ENCODE measurements around the gene ENTHD1.

ENTHD1 gene, protein sequence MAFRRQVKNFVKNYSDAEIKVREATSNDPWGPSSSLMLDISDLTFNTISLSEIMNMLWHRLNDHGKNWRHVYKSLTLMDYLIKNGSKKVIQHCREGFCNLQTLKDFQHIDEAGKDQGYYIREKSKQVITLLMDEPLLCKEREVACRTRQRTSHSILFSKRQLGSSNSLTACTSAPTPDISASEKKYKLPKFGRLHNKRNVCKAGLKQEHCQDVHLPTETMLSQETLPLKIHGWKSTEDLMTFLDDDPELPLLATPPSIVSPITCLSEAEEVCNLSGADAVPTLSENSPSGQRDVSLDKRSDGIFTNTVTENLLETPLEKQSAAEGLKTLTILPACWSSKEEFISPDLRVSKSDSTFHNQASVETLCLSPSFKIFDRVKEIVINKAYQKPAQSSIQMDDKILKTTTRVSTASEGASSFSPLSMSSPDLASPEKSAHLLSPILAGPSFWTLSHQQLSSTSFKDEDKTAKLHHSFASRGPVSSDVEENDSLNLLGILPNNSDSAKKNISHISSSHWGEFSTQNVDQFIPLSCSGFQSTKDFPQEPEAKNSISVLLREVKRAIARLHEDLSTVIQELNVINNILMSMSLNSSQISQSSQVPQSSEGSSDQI
- total RNA-seq, result 1.5 to 19.6 (median 7.1) reads per million in 18 experiments

- DNase-seq, result no peak
Observed at GRCh38 chr22:39893526-39893925, at the start of gene ENTHD1. Gene ENTHD1, minus strand, starts transcription at chr22:39893760. Its CDS starts 6,012 bp downstream, at chr22:39887748.

DNA sequence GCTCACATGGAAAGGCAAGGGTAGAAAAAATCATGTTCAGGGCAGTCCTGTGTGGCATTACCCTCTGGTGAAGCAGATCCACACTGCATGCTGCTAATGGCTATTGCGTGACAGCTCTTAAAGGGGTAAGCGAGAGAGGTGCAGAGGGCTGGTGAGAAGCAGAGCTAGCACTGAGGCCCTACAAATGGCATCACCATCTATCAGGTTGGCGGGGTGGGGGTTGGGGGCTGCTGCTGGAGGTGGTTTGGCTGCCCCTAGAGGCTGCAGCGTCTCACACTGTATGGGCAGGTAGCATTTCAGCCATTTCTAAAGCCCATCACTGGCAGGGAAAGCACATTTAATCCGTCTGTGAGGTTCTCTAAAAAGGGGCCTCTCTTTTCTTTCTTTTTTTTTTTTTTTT, 49.8 kb upstream of the ENTHD1 start:
- DNase-seq, result no peak

DNA sequence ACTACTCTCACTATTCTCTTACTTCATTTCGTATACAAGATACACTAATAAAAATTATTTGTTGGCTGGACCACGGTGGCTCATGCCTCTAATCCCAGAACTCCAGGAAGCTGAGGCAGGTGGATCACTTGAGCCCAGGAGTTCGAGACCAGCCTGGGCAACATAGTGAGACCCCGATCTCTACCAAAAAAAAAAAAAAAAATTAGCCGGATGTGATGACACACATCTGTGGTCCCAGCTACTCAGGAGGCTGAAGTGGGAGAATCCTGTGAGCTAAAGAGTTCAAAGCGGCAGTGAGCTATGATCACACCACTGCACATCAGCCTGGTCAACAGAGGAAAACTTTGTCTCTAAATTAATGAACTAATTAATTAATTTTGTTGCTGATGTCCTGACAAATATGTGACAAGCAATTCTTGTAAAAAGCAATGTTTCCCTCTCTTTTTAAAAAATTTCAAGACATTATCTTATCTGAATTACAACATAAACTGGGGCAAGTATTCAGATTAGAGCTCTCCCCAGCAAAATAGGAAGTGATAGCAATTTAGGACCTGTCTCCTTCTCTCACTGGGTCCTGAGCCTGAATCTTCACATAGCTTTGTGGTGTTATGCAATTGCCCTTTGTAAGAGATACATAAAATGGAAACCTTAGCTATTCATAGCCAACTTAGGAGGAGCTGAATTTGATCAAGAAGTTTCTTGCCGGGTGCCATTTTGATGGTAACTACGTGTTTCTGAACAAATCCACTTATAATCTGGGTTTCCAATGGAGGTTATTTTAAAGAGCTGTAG, 49.1 kb upstream of the ENTHD1 start:
- DNase-seq, result peak; percentile 16 to 29

- no peak for DNase-seq
Observed at GRCh38 chr22:39941601-39942000, 48.0 kb upstream of the ENTHD1 start.

GRCh38 chr22:39940757-39941305, 47.3 kb upstream of the ENTHD1 start:
- DNase-seq, result no peak

GRCh38 chr22:39939830-39940229, 46.3 kb upstream of the ENTHD1 start:
- no peak for DNase-seq

DNA sequence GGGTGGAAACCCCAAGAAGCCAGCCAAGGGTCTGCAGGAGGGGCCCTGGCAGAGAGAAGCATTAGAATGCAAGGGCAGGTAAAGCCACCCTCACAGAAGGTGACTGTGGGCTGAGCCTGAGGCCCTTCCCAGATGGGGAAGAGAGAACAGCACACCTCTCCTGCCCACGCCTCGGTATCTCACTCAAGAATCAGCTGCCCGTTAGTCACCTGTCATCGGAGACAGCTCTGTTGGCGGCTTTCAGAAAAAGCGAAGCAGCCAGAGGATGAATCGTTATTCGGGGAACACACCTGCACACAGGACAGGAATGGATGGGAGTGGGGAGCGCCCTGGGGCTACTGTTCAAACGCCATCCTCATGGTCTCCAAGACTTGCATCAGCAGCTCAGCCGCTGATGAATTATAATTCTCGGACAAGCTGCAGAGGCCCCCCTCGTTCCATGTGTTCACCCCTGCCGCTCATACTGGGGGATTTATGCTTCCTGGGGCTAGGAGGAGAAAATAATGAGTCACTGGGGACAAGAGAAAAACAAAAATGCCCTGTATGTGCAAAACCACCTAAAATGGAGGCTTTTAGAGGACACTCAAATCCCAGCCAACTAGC, 45.0 kb upstream of the ENTHD1 start:
- no peak for DNase-seq

GRCh38 chr22:39937906-39938305, 44.3 kb upstream of the ENTHD1 start:
- DNase-seq, result no peak

DNA sequence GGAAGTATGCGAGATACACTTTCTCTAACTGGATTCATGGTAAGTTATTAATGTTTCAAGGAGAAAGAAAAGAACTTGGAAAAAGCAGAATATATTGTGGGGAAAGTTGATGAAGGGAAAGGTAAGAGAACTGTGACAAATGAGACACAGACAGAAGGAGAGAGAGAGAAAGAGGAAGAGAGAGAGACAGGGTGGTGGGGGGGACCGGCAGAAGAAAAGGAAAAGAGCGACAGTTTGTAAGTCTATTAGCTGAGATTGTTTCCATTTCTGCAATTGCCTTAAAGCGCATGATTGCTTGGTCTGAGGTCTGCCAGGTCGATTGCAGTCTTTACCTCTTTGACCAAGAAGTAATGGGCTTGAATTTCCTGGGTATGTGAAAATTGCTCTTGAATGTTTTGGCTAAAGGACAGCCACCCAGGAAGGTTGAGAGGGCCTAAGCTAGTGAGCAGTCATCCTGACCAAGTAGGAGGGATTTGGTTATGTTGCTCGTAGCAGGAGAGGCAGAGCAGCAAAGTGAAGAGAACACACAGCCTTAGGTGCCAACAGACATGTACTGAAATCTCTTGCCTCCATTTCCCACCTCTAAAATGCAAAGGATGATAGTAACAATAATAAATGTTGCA, 43.1 kb upstream of the ENTHD1 start:
- no peak for DNase-seq

DNA sequence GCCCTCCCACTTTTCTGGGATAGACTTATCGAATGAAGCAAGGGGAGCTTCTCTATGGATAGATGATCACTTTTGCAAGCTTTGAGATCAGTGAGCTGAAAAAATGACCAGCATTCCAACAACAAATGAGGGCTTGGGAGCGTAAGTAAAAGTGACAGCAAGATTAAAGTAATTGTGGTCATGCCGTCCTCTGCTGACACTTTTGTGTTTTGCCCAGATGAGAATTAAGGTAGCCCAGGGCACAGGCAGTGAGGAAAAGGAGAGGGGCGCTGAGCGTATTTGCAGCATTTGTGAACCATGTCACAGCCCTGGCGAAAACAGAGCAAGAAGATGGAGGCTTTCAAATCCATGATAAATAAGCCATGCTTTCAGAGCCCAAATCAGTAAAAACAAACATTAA, 42.1 kb upstream of the ENTHD1 start:
- DNase-seq, result no peak

DNA sequence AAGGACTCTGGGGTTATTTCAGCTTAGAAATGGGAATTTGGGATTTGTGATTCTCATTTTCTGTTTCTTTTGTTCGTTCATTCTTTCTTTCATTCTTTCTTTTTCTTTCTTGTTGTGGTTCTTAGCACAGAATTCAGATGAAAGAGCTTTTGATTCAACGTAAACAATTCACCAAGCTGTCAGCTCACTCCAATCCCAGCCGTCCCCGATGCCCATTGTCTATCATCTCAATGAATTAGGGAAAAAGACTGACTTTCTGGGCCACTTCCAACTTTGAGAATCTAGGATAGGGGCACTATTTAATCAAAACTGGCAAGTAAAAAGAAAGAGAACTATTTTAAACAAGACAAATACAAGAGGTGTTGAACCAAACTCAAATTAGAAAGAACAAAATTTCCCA, 41.6 kb upstream of the ENTHD1 start:
- DNase-seq, result no peak

DNA sequence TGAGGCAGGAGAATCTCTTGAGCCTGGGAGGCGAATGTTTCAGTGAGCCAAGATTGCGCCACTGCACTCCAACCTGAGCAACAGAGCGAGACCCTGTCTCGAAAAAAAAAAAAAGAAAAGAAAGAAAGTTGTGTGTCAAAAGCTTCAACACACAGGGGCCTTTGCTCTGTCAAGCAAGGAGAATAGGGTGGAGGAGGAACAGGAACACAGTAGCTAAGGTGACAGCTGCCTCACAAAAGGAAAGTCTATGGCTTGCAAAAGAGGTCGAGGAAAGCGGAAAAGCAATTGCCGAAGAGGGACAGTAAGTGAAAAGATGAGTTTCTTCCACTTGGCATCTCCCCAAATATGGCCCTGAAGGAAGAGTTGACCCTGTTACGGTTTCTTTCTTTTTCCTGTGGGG, 40.2 kb upstream of the ENTHD1 start:
- no peak for DNase-seq

DNA sequence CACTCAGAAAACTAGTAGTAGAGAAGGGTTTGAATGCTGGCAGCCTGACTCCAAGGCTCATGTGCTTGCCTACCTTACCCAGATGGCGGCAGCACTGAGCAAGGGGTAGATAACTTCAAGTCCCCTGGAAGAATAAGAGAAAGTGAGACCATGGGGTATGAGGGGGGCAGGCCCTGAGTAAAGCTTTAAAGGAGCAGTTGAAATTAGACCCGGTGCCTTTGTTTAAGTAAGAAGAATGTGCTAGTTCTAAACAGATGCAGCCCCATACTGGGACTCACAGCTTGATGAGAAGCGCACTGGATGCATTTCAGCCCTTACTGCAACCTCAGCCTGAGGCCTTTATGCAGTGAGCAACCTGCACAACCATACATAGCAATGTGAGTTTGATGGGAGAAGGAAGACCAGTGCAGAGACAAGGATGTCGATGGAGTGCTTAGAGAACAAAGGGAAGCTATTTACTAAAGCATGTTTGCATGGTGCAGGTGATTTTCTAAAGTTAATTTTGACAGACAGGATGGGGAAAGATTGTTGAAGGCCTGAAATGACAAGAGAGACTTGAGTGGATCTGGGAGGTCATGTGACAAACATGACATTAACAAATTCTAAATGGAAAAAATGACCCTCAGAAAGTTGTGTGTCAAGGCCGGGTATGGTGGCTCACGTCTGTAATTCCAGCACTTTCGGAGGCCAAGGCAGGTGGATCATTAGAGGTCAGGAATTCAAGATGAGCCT, 39.5 kb upstream of the ENTHD1 start:
- peak; percentile 32 to 46 for DNase-seq

DNA sequence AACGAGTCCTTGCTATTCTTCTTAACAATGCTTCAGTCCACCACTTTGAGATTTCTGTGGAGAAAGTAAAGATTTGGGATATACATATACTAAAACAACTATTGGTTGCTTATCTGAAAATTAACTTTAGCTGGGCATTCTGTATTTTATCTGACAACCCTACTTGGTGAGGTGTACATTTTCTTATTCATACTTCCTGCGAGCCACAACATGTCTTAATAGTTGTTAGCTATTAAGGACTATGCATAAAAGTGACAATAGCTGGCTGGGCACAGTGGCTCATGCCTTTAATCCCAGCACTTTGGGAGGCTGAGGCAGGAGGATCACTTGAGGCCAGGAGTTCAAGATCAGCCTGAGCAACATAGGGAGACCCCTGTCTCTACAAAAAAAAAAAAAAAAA, 38.6 kb upstream of the ENTHD1 start:
- DNase-seq, result no peak

- DNase-seq, result no peak
Observed at GRCh38 chr22:39931251-39931650, 37.7 kb upstream of the ENTHD1 start.

DNA sequence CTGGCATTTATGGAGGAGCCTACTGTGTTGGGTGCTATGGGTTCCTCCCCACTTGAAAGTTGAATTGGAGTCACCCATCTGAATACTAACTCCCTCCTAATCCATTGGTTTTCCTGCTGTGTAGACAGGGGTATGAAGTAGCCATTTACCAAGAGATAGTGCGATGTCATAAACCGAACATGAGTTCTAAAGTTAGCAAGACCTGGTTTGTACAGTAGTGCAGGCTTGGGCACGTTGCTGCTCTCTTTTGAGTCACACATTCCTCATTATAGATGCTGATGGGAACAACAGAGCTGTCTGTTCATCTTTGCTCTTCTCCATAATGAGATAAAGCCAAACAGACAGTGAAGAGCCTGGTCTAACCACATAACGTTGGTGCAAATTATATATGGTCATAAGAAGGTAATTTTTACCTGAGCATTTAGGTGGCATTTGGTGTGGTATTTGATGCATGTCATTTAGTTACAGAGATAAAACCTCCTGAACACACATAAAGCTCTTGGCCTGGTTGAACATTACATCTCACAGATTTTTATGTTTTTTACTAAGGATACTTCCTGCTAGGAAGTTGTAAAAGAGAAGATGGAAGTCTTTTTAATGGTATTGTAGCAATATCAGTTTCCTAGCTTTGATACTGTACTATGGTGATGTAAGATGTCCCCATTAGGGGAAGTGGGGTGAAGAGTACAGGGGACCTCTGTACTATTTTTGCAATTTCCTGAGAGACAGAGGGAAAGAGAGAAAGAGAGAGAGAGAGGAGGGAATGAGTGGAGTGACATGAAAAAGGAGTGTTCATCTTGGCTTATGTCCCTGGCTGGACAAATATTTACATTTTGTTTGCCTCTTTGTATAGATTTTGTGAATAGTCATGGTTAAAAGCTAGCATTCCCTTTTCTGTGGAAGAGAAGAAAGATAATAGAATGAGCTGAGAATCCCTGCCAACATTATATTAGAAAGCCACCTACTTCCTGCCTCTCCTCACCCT, 35.3 kb upstream of the ENTHD1 start:
- DNase-seq, result peak in 1 of 2 donors; percentile 61

- DNase-seq, result no peak
Observed at GRCh38 chr22:39927544-39927943, 34.0 kb upstream of the ENTHD1 start.

- DNase-seq, result no peak
Observed at GRCh38 chr22:39926753-39927152, 33.2 kb upstream of the ENTHD1 start.

GRCh38 chr22:39925909-39926679, 32.5 kb upstream of the ENTHD1 start:
- peak; percentile 17 to 26 for DNase-seq
